SK-N-SH treated with all-trans-retinoic acid at 6 μM for 48 hours (cell line): ENCODE measurements around the gene ARL4C.

ENCODE experiments used
- ATAC-seq: fragments of 200-7000 bp; cut with Tn5 transposase; 3 replicates; pipeline ENCODE4 v1.9.1; 2020; ENCODE audit warnings: mild to moderate bottlenecking, moderate library complexity
- ARNTL ChIP-seq: fragments of 450-650 bp; formaldehyde crosslinking; IDR thresholded peaks from 2 replicates; pipeline ENCODE4 v1.5.0; 2020; ENCODE audit warnings: low read depth, mild to moderate bottlenecking, moderate library complexity, borderline replicate concordance
- CSDC2 ChIP-seq: fragments of 250-450 bp; sonication (Bioruptor Pico); IDR thresholded peaks from 2 replicates; pipeline ENCODE4 v1.5.0; 2020; ENCODE audit warnings: mild to moderate bottlenecking, moderate library complexity
- ESRRG ChIP-seq: fragments of 250-450 bp; sonication (Bioruptor Pico); IDR thresholded peaks from 2 replicates; pipeline ENCODE4 v1.6.1; 2021; ENCODE audit warnings: mild to moderate bottlenecking
- GLIS3 ChIP-seq: fragments of 250-450 bp; sonication (Bioruptor Pico); IDR thresholded peaks from 2 replicates; pipeline ENCODE4 v1.5.0; 2020; ENCODE audit warnings: mild to moderate bottlenecking, moderate library complexity
- ISL1 ChIP-seq: fragments of 250-450 bp; sonication (Bioruptor Pico); IDR thresholded peaks from 2 replicates; pipeline ENCODE4 v2.1.2; 2022; ENCODE audit warnings: mild to moderate bottlenecking, moderate library complexity
- OSR1 ChIP-seq: fragments of 250-450 bp; sonication (Bioruptor Pico); IDR thresholded peaks from 2 replicates; pipeline ENCODE4 v1.8.0; 2022; ENCODE audit warnings: moderate library complexity, mild to moderate bottlenecking, inconsistent platforms
- PPARA ChIP-seq: fragments of 250-450 bp; sonication (Bioruptor Pico); IDR thresholded peaks from 2 replicates; pipeline ENCODE4 v1.5.0; 2020; ENCODE audit warnings: mild to moderate bottlenecking, borderline replicate concordance
- RARB ChIP-seq: fragments of 250-450 bp; sonication (Bioruptor Pico); IDR thresholded peaks from 2 replicates; pipeline ENCODE4 v1.8.0; 2021; ENCODE audit warnings: mild to moderate bottlenecking, moderate library complexity
- SNAI2 ChIP-seq: fragments of 250-450 bp; sonication (Bioruptor Pico); IDR thresholded peaks from 2 replicates; pipeline ENCODE4 v1.5.0; 2020; ENCODE audit warnings: mild to moderate bottlenecking, moderate library complexity
- ZC3H10 ChIP-seq: fragments of 250-450 bp; sonication (Bioruptor Pico); IDR thresholded peaks from 2 replicates; pipeline ENCODE4 v1.5.1; 2021; ENCODE audit warnings: mild to moderate bottlenecking, moderate library complexity
- ZNF70 ChIP-seq: fragments of 450-650 bp; formaldehyde crosslinking; IDR thresholded peaks from 2 replicates; pipeline ENCODE4 v1.5.0; 2020; ENCODE audit warnings: mild to moderate bottlenecking, moderate library complexity
- ZNF8 ChIP-seq: fragments of 450-650 bp; formaldehyde crosslinking; IDR thresholded peaks from 2 replicates; pipeline ENCODE4 v1.5.0; 2020; ENCODE audit warnings: mild to moderate bottlenecking, moderate library complexity
- TF ChIP-seq, protein P1 (sequence below): fragments of 250-450 bp; sonication (Bioruptor Pico); IDR thresholded peaks from 2 replicates; pipeline ENCODE4 v1.5.0; 2020; ENCODE audit warnings: mild to moderate bottlenecking, moderate library complexity
- TF ChIP-seq, protein P2 (sequence below): fragments of 250-450 bp; sonication (Bioruptor Pico); IDR thresholded peaks from 2 replicates; pipeline ENCODE4 v1.5.1; 2021; ENCODE audit warnings: mild to moderate bottlenecking, moderate library complexity
- TF ChIP-seq, protein P3 (sequence below): fragments of 250-450 bp; sonication (Bioruptor Pico); IDR thresholded peaks from 2 replicates; pipeline ENCODE4 v1.8.0; 2020; ENCODE audit warnings: mild to moderate bottlenecking, moderate library complexity, borderline replicate concordance
- TF ChIP-seq, protein P4 (sequence below): fragments of 250-450 bp; sonication (Bioruptor Pico); IDR thresholded peaks from 2 replicates; pipeline ENCODE4 v1.5.1; 2020; ENCODE audit warnings: low read depth, mild to moderate bottlenecking, moderate library complexity
- TF ChIP-seq, protein P5 (sequence below): fragments of 250-450 bp; sonication (Bioruptor Pico); IDR thresholded peaks from 2 replicates; pipeline ENCODE4 v1.8.0; 2021; ENCODE audit warnings: low read depth, mild to moderate bottlenecking, moderate library complexity, borderline replicate concordance

Gene ARL4C

DNA sequence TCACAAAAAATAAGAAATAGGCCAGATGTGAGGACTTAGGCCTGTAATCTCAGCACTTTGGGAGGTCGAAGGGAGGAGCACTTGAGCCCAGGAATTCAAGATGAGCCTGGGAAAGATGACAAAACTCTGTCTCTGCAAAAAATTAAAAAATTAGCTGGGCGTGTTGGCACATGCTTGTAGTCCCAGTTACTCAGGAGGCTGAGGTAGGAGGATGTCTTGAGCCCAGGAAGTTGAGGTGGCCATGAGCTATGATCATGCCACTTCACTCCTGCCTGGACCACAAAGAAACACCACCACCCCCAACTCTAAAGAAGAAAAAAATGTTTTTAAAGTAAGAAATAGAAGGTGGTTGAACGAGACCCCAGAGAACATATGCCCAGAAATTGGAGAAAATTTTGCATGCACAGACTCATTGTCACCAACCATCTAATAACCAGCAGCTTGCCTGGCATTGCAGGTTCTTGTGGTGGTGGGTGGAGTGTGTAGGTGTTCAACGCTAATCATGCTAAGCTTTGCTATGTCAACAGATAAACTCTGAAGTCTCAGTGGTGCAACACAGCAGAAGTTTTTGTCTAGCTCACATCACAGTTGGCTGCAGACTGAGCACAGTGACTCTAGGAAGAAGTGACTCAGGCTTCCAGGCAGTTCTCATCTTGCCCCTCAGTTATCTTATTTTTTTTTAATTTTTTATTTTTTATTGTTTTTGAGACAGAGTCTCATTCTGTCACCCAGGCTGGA, 18.6 kb downstream of the ARL4C start:
- no peak for ATAC-seq
- TF ChIP-seq, protein P1, sequence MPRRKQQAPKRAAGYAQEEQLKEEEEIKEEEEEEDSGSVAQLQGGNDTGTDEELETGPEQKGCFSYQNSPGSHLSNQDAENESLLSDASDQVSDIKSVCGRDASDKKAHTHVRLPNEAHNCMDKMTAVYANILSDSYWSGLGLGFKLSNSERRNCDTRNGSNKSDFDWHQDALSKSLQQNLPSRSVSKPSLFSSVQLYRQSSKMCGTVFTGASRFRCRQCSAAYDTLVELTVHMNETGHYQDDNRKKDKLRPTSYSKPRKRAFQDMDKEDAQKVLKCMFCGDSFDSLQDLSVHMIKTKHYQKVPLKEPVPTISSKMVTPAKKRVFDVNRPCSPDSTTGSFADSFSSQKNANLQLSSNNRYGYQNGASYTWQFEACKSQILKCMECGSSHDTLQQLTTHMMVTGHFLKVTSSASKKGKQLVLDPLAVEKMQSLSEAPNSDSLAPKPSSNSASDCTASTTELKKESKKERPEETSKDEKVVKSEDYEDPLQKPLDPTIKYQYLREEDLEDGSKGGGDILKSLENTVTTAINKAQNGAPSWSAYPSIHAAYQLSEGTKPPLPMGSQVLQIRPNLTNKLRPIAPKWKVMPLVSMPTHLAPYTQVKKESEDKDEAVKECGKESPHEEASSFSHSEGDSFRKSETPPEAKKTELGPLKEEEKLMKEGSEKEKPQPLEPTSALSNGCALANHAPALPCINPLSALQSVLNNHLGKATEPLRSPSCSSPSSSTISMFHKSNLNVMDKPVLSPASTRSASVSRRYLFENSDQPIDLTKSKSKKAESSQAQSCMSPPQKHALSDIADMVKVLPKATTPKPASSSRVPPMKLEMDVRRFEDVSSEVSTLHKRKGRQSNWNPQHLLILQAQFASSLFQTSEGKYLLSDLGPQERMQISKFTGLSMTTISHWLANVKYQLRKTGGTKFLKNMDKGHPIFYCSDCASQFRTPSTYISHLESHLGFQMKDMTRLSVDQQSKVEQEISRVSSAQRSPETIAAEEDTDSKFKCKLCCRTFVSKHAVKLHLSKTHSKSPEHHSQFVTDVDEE = no peak
- TF ChIP-seq, protein P2, sequence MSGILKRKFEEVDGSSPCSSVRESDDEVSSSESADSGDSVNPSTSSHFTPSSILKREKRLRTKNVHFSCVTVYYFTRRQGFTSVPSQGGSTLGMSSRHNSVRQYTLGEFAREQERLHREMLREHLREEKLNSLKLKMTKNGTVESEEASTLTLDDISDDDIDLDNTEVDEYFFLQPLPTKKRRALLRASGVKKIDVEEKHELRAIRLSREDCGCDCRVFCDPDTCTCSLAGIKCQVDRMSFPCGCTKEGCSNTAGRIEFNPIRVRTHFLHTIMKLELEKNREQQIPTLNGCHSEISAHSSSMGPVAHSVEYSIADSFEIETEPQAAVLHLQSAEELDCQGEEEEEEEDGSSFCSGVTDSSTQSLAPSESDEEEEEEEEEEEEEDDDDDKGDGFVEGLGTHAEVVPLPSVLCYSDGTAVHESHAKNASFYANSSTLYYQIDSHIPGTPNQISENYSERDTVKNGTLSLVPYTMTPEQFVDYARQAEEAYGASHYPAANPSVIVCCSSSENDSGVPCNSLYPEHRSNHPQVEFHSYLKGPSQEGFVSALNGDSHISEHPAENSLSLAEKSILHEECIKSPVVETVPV (CRISPR knock-in tag) = no peak
- TF ChIP-seq, protein P3, sequence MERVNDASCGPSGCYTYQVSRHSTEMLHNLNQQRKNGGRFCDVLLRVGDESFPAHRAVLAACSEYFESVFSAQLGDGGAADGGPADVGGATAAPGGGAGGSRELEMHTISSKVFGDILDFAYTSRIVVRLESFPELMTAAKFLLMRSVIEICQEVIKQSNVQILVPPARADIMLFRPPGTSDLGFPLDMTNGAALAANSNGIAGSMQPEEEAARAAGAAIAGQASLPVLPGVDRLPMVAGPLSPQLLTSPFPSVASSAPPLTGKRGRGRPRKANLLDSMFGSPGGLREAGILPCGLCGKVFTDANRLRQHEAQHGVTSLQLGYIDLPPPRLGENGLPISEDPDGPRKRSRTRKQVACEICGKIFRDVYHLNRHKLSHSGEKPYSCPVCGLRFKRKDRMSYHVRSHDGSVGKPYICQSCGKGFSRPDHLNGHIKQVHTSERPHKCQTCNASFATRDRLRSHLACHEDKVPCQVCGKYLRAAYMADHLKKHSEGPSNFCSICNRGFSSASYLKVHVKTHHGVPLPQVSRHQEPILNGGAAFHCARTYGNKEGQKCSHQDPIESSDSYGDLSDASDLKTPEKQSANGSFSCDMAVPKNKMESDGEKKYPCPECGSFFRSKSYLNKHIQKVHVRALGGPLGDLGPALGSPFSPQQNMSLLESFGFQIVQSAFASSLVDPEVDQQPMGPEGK (CRISPR knock-in tag) = no peak
- TF ChIP-seq OSR1 (CRISPR knock-in tag) = no peak
- TF ChIP-seq, protein P4, sequence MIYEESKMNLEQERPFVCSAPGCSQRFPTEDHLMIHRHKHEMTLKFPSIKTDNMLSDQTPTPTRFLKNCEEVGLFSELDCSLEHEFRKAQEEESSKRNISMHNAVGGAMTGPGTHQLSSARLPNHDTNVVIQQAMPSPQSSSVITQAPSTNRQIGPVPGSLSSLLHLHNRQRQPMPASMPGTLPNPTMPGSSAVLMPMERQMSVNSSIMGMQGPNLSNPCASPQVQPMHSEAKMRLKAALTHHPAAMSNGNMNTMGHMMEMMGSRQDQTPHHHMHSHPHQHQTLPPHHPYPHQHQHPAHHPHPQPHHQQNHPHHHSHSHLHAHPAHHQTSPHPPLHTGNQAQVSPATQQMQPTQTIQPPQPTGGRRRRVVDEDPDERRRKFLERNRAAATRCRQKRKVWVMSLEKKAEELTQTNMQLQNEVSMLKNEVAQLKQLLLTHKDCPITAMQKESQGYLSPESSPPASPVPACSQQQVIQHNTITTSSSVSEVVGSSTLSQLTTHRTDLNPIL (CRISPR knock-in tag) = no peak
- TF ChIP-seq ESRRG (CRISPR knock-in tag) = no peak
- TF ChIP-seq ZNF70 = no peak
- TF ChIP-seq ZC3H10 = no peak
- TF ChIP-seq ARNTL (CRISPR knock-in tag) = no peak
- no peak for TF ChIP-seq GLIS3 (CRISPR knock-in tag)
- TF ChIP-seq ISL1 (CRISPR knock-in tag) = no peak

DNA sequence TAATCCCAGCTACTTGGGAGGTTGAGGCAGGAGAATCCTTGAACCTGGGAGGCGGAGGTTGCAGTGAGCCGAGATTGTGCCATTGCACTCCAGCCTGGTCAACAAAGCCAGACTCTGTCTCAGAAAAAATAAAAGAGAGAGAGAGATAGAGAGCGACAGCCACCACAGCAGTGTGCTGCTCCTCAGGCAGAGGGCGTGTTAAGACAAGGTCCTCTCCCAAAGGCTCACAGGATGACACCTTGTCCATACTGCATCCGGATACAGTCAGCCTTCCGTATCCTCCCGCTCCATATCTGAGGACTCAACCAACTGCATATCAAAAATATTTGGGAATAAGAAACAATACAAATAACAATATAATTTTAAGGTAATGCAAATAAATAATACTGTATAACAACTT, 20.1 kb downstream of the ARL4C start:
- no peak for ATAC-seq
- TF ChIP-seq CSDC2 (CRISPR knock-in tag) (no peak), ZNF70 (no peak), ESRRG (CRISPR knock-in tag) (no peak), ISL1 (CRISPR knock-in tag) (no peak), RARB (no peak), ZC3H10 (no peak), SNAI2 (no peak), ZNF8 (CRISPR knock-in tag) (no peak), PPARA (no peak), GLIS3 (CRISPR knock-in tag) (no peak)
- TF ChIP-seq, protein P5, sequence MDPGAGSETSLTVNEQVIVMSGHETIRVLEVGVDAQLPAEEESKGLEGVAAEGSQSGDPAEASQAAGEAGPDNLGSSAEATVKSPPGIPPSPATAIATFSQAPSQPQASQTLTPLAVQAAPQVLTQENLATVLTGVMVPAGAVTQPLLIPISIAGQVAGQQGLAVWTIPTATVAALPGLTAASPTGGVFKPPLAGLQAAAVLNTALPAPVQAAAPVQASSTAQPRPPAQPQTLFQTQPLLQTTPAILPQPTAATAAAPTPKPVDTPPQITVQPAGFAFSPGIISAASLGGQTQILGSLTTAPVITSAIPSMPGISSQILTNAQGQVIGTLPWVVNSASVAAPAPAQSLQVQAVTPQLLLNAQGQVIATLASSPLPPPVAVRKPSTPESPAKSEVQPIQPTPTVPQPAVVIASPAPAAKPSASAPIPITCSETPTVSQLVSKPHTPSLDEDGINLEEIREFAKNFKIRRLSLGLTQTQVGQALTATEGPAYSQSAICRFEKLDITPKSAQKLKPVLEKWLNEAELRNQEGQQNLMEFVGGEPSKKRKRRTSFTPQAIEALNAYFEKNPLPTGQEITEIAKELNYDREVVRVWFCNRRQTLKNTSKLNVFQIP (CRISPR knock-in tag) = no peak
- TF ChIP-seq, protein P1 = no peak
- TF ChIP-seq, protein P3 (CRISPR knock-in tag) = no peak
- TF ChIP-seq, protein P2 (CRISPR knock-in tag) = no peak
